Measurements from ENCODE around the gene PITPNB. TPM values are rescaled to one million over a fixed set of nuclear protein-coding genes. Genes with fewer than 3 reads are reported as not detected.

PITPNB gene
- total and polyA plus RNA-seq, 2 donors from 2014 or later: 23.7 to 72.0 TPM

GRCh38 chr22:27892064-27892463 lies 27.0 kb downstream of the PITPNB start:
- intact Hi-C loops (cut with DNase I): loop anchor here (5.0 kb wide), 1 partner anchor 115 kb away; no protein-coding TSS in a partner anchor
- no peak overlapping the region for H3K4me3 ChIP-seq (ENCODE audit: low read length in 3 of 3)
- DNase-seq: no peak
- no peak overlapping the region for H3K27ac ChIP-seq (ENCODE audit: low read depth in 2 of 2, low read length in 2 of 2)
- FAIRE-seq: no peak
- no peaks in the 10 kb centered on the region for H3K27me3 ChIP-seq (ENCODE audit: control insufficient read depth, insufficient read depth, low read length)
- H3K4me1 ChIP-seq (ENCODE audit: control insufficient read depth in 2 of 3, insufficient read depth in 2 of 3, low read depth in 1 of 3, low read length in 3 of 3): peaks cover 0 to 4% (median 2%) of the 10 kb centered on the region in 3 donors
- no peaks in the 10 kb centered on the region for H3K9me3 ChIP-seq (ENCODE audit: control insufficient read depth in 2 of 3, insufficient read depth in 1 of 3, low read length in 3 of 3)
- no peak overlapping the region for H3K9ac ChIP-seq (ENCODE audit: low read length in 3 of 3)
- TF ChIP-seq, protein P1, sequence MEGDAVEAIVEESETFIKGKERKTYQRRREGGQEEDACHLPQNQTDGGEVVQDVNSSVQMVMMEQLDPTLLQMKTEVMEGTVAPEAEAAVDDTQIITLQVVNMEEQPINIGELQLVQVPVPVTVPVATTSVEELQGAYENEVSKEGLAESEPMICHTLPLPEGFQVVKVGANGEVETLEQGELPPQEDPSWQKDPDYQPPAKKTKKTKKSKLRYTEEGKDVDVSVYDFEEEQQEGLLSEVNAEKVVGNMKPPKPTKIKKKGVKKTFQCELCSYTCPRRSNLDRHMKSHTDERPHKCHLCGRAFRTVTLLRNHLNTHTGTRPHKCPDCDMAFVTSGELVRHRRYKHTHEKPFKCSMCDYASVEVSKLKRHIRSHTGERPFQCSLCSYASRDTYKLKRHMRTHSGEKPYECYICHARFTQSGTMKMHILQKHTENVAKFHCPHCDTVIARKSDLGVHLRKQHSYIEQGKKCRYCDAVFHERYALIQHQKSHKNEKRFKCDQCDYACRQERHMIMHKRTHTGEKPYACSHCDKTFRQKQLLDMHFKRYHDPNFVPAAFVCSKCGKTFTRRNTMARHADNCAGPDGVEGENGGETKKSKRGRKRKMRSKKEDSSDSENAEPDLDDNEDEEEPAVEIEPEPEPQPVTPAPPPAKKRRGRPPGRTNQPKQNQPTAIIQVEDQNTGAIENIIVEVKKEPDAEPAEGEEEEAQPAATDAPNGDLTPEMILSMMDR (IDR thresholded peaks at IDR 0.05; ENCODE audit: borderline replicate concordance, extremely low read depth, insufficient read depth): no peak
- H3K36me3 ChIP-seq (ENCODE audit: control insufficient read depth in 2 of 3, insufficient read depth in 3 of 3, low read length in 3 of 3): peaks cover 7 to 50% (median 39%) of the 10 kb centered on the region in 3 donors

DNA sequence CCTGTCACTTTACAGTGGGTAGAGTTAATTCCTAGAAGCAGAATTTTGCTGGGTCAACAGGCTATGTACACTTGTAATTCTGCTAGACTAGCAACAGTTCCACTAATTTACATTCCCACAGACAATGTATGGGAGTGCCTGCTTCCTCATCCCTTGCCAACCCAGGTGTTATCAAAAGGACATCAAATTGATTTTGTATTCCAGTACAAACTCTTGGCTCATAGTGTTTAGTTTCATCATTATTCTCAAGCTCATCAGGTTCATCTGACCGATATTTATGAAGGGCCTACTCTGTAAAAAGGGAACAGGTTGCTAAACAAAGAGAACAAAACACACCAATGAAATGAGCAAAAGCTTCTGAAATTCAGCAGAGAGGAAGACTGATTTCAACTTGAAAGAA lies 30.7 kb downstream of the PITPNB start:
- Histone ChIP-seq H3K27me3 (ENCODE audit: control insufficient read depth, insufficient read depth, low read length) (no peaks in the 10 kb centered on the region), H3K4me1 (ENCODE audit: control insufficient read depth in 2 of 3, insufficient read depth in 2 of 3, low read depth in 1 of 3, low read length in 3 of 3) (peaks cover 0 to 6% (median 4%) of the 10 kb centered on the region in 3 donors), H3K27ac (ENCODE audit: low read depth in 2 of 2, low read length in 2 of 2) (no peak overlapping the region), H3K9me3 (ENCODE audit: control insufficient read depth in 2 of 3, insufficient read depth in 1 of 3, low read length in 3 of 3) (no peaks in the 10 kb centered on the region), H3K36me3 (ENCODE audit: control insufficient read depth in 2 of 3, insufficient read depth in 3 of 3, low read length in 3 of 3) (peaks cover 8 to 35% (median 31%) of the 10 kb centered on the region in 3 donors), H3K9ac (ENCODE audit: low read length in 3 of 3) (no peak overlapping the region), H3K4me3 (ENCODE audit: low read length in 3 of 3) (no peak overlapping the region)
- intact Hi-C loops (cut with DNase I): no loop called here
- FAIRE-seq (no peak), DNase-seq (no peak)
- TF ChIP-seq, protein P1 (IDR thresholded peaks at IDR 0.05; ENCODE audit: borderline replicate concordance, extremely low read depth, insufficient read depth): no peak

- Histone ChIP-seq H3K36me3 (ENCODE audit: control insufficient read depth in 2 of 3, insufficient read depth in 3 of 3, low read length in 3 of 3) (peaks cover 8 to 27% (median 26%) of the 10 kb centered on the region in 3 donors), H3K4me1 (ENCODE audit: control insufficient read depth in 2 of 3, insufficient read depth in 2 of 3, low read depth in 1 of 3, low read length in 3 of 3) (peaks cover 0 to 6% (median 4%) of the 10 kb centered on the region in 3 donors), H3K9me3 (ENCODE audit: control insufficient read depth in 2 of 3, insufficient read depth in 1 of 3, low read length in 3 of 3) (no peaks in the 10 kb centered on the region), H3K4me3 (ENCODE audit: low read length in 3 of 3) (no peak overlapping the region), H3K27ac (ENCODE audit: low read depth in 2 of 2, low read length in 2 of 2) (peak overlapping the region in 1 of 2 donors; percentile 13), H3K27me3 (ENCODE audit: control insufficient read depth, insufficient read depth, low read length) (no peaks in the 10 kb centered on the region), H3K9ac (ENCODE audit: low read length in 3 of 3) (no peak overlapping the region)
- intact Hi-C loops (cut with DNase I): no loop called here
- DNase-seq: no peak
- TF ChIP-seq, protein P1 (IDR thresholded peaks at IDR 0.05; ENCODE audit: borderline replicate concordance, extremely low read depth, insufficient read depth): no peak
- FAIRE-seq: no peak
Observed at GRCh38 chr22:27886843-27887151, 32.3 kb downstream of the PITPNB start.

Measured in kidney (tissue), 14 donors.